OCI-M2 (cell line): ENCODE data around the gene RAB33B.
"Not testable (repeated sequence)": the region's sequence is repeated elsewhere in the genome, so short reads cannot be mapped to it uniquely, and the experiment has no call there.

ENCODE experiments used
- DNase-seq: peaks from one replicate; lab custom pipeline; 2025; ENCODE audit not compliant: unreplicated experiment; lab: John Stamatoyannopoulos, UW

RAB33B gene

GRCh38 chr4:139461022-139461628 is 7.2 kb downstream of the RAB33B start:
- no peak for DNase-seq

GRCh38 chr4:139464512-139464911 is 10.6 kb downstream of the RAB33B start:
- not testable (repeated sequence) for DNase-seq

- DNase-seq, result no peak
Observed at GRCh38 chr4:139465922-139466321, 12.0 kb downstream of the RAB33B start.

GRCh38 chr4:139468756-139469155 is 14.8 kb downstream of the RAB33B start:
- DNase-seq, result not testable (repeated sequence)

- no peak for DNase-seq
Observed at GRCh38 chr4:139469216-139469615, 15.3 kb downstream of the RAB33B start.

GRCh38 chr4:139469869-139470268 is 15.9 kb downstream of the RAB33B start:
- no peak for DNase-seq

GRCh38 chr4:139470295-139470694 is 16.4 kb downstream of the RAB33B start:
- DNase-seq, result no peak

GRCh38 chr4:139470997-139471665 is 17.2 kb downstream of the RAB33B start:
- DNase-seq, result no peak

- no peak for DNase-seq
Observed at GRCh38 chr4:139472852-139473251, 18.9 kb downstream of the RAB33B start.

- DNase-seq, result no peak
Observed at GRCh38 chr4:139476363-139476762, 22.4 kb downstream of the RAB33B start.

- no peak for DNase-seq
Observed at GRCh38 chr4:139481465-139481864, 27.5 kb downstream of the RAB33B start.

GRCh38 chr4:139483000-139483399 is 29.1 kb downstream of the RAB33B start:
- no peak for DNase-seq

- DNase-seq, result no peak
Observed at GRCh38 chr4:139484783-139485311, 30.9 kb downstream of the RAB33B start.

- no peak for DNase-seq
Observed at GRCh38 chr4:139488442-139488841, 34.5 kb downstream of the RAB33B start.

GRCh38 chr4:139489638-139490037 is 35.7 kb downstream of the RAB33B start:
- no peak for DNase-seq

GRCh38 chr4:139492429-139492828 is 38.5 kb downstream of the RAB33B start:
- no peak for DNase-seq

- no peak for DNase-seq
Observed at GRCh38 chr4:139493176-139493575, 39.3 kb downstream of the RAB33B start.

GRCh38 chr4:139499186-139499585 is 45.3 kb downstream of the RAB33B start:
- DNase-seq, result no peak

GRCh38 chr4:139501117-139501516 is 47.2 kb downstream of the RAB33B start:
- no peak for DNase-seq

GRCh38 chr4:139501527-139501926 is 47.6 kb downstream of the RAB33B start:
- DNase-seq, result no peak

- DNase-seq, result no peak
Observed at GRCh38 chr4:139501927-139502899, 48.3 kb downstream of the RAB33B start.
